GM19468 (cell line): ENCODE results near the gene OR2G2.

Experiments
- ATAC-seq: cut with Tn5 transposase; IDR thresholded peaks from one replicate; pipeline ENCODE4 v1.9.1; 2021; ENCODE audit warnings: mild to moderate bottlenecking, moderate library complexity, moderate number of reproducible peaks; ENCODE audit not compliant: unreplicated experiment; ENCODE audit errors: extremely low read depth

OR2G2 gene

DNA sequence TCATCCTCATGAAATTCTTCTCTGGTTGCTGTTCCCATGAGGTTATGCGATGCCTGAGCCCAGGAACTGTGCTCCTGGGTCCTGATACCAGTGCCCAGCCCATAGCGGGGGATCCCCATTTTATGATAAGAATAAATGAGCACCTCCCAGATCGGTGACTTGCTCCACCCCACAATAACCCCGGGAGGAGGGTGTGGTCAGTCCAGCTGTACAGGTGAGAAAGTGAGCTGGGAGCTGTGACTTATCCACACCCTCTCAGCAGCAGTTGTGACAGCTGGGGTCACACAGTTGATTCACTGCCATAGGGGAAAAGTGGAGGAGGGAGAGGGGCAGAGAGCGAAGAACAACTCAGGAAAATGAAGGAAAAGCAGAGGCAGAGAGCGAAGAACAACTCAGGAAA, 50.6 kb downstream of the OR2G2 start:
- no peak for ATAC-seq
